AG20443 (cell line): ENCODE results near the gene PRKACA.

Experiments
- DNase-seq: peaks from one replicate; pipeline ENCODE4 v3.0.0; 2012; ENCODE audit warnings: low spot score, mixed read lengths

Gene PRKACA

GRCh38 chr19:14042659-14043608 lies 74.6 kb downstream of the PRKACA start:
- DNase-seq, result peak; percentile 90
